ENCODE results near the gene USP16. TPM values are rescaled to one million over a fixed set of nuclear protein-coding genes. Genes with fewer than 3 reads are reported as not detected.

The USP16 gene
- total RNA-seq, 1 experiment from 2014 or later, result 30.6 TPM

- no peak overlapping the region for H2BK12ac ChIP-seq (ENCODE audit: insufficient read length, low read depth, low read length)
- H3K18ac ChIP-seq (ENCODE audit: insufficient read length, low read depth, low read length), result no peak overlapping the region
- H3K9ac ChIP-seq (ENCODE audit: extremely low read depth, insufficient read length, low read length), result peak overlapping the region; percentile 77
- H2BK15ac ChIP-seq (ENCODE audit: low read depth, low read length), result no peak overlapping the region
- H3K79me1 ChIP-seq (ENCODE audit: insufficient read depth, low read depth, low read length, poor library complexity, severe bottlenecking), result peaks cover 5% of the 10 kb centered on the region
- WGBS (ENCODE audit: extremely low coverage, insufficient read length, low lambda C conversion rate), result no CpG with 5 or more reads among the region's 14 CpGs
- no peak overlapping the region for H2AFZ ChIP-seq (ENCODE audit: low read length)
- H3K4ac ChIP-seq (ENCODE audit: low read depth, low read length), result no peak overlapping the region
- peaks cover 5% of the 10 kb centered on the region; the same call in 1 of the 2 replicates for H3K79me2 ChIP-seq (ENCODE audit: insufficient read depth, low read length)
- no peaks in the 10 kb centered on the region for H4K20me1 ChIP-seq (ENCODE audit: control insufficient read depth, insufficient read depth, insufficient read length)
- DNase-seq, result no peak
- TF ChIP-seq CTCF (conservative IDR thresholded peaks at IDR 0.05), result no peak
- no peaks in the 10 kb centered on the region; a peak in 1 of 7 replicates for H3K36me3 Mint-ChIP-seq (ENCODE audit: insufficient read depth in 1 of 3, low read depth in 3 of 3)
- H3K9me3 Mint-ChIP-seq, result no peaks in the 10 kb centered on the region; a peak in 1 of 5 replicates
- no peaks in the 10 kb centered on the region; the same call in 1 of the 2 replicates for H3K27me3 Mint-ChIP-seq (ENCODE audit: low read depth)
- H3K27me3 ChIP-seq (ENCODE audit: insufficient read depth, low read length), result no peaks in the 10 kb centered on the region
- no peak overlapping the region for H3K23ac ChIP-seq (ENCODE audit: insufficient read length, low read depth, low read length)
- H3K4me1 Mint-ChIP-seq, result peaks cover 10 to 19% of the 10 kb centered on the region in 2 experiments
- H3K56ac ChIP-seq (ENCODE audit: insufficient read length, low read depth, low read length), result no peak overlapping the region
- H2BK5ac ChIP-seq (ENCODE audit: insufficient read length, low read length), result no peak overlapping the region
- no peak overlapping the region for H4K91ac ChIP-seq (ENCODE audit: insufficient read length, low read depth, low read length)
- H3K9me3 ChIP-seq (ENCODE audit: control insufficient read depth, low read depth, low read length), result no peaks in the 10 kb centered on the region
- no peak overlapping the region for H4K8ac ChIP-seq (replicated peaks; ENCODE audit: insufficient read length, low read depth, low read length)
- H2BK20ac ChIP-seq (ENCODE audit: low read depth, low read length, poor library complexity, severe bottlenecking), result no peak overlapping the region
- H2BK120ac ChIP-seq (ENCODE audit: low read depth, low read length, poor library complexity, severe bottlenecking), result no peak overlapping the region
- peak overlapping the region; percentile 83 for H3K4me2 ChIP-seq (ENCODE audit: insufficient read depth, insufficient read length, low read length)
- H3K14ac ChIP-seq (ENCODE audit: insufficient read depth, low read length), result no peak overlapping the region
- peaks cover 7% of the 10 kb centered on the region for H3K23me2 ChIP-seq (ENCODE audit: insufficient read length, low read depth, low read length, poor library complexity, severe bottlenecking)
- no peak overlapping the region for H4K5ac ChIP-seq (ENCODE audit: insufficient read length, low read depth, low read length)
- no peak overlapping the region for H2AK5ac ChIP-seq (ENCODE audit: insufficient read length, low read length)
- H3K27ac Mint-ChIP-seq, result peak overlapping the region; percentile 98 to 99 (median 98)
- no peak overlapping the region for H3K27ac ChIP-seq (ENCODE audit: insufficient read length, low read depth, low read length)
- H3K4me1 ChIP-seq (ENCODE audit: insufficient read depth, low read length), result peaks cover 2% of the 10 kb centered on the region; the same call in 1 of the 2 replicates
- H3T11ph ChIP-seq (ENCODE audit: low read length), result no peak overlapping the region
- peak overlapping the region; percentile 94 to 96 for H3K4me3 Mint-ChIP-seq
Observed at GRCh38 chr21:28991861-28992525, 32.5 kb upstream of the USP16 start.
